ENCODE results near the gene LUZP4.

Gene LUZP4

DNA sequence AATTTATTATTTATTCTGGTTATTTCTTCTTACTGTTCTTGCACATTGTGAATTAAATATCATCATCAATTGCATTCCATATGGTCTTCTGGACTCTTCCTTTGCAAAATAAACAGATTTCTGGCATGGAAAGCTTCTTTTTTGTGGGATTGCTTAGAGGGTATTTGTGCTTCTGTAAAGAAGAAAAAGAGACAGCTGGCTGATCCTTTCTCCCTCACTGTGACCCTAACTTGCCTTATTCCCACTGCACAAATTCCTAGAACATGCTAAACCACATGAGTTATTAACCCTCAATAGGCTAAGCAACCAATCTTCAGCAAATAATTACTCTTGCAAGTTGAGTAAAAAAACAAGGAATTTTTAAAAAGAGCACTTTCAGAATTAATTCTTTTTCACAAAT lies 31.8 kb upstream of the LUZP4 start:
- Histone ChIP-seq H3K36me3 (ENCODE audit: insufficient read depth, low read length) (no peaks in the 10 kb centered on the region), H3K4me2 (ENCODE audit: low read length) (no peak overlapping the region), H3K4me3 (ENCODE audit: low read depth, low read length, poor library complexity, severe bottlenecking) (no peak overlapping the region), H3K9ac (ENCODE audit: low read length) (no peak overlapping the region), H3F3A (ENCODE audit: insufficient read depth, low read length) (no peaks in the 10 kb centered on the region), H4K20me1 (ENCODE audit: insufficient read depth, low read length) (no peaks in the 10 kb centered on the region), H3K27me3 (ENCODE audit: insufficient read depth, low read length) (no peaks in the 10 kb centered on the region), H2AFZ (ENCODE audit: low read length) (no peak overlapping the region), H3K4me1 (ENCODE audit: insufficient read depth, low read length, severe bottlenecking) (no peaks in the 10 kb centered on the region), H3K27ac (ENCODE audit: low read depth, low read length, poor library complexity, severe bottlenecking) (no peak overlapping the region), H3K9me2 (ENCODE audit: low read depth, low read length) (no peaks in the 10 kb centered on the region), H3K9me3 (ENCODE audit: low read length) (no peaks in the 10 kb centered on the region), H3K79me2 (ENCODE audit: insufficient read depth, low read length) (no peaks in the 10 kb centered on the region)
- TF ChIP-seq EZH2 (IDR thresholded peaks at IDR 0.05; ENCODE audit: borderline replicate concordance, low read length) = no peak
- TF ChIP-seq, protein P1, sequence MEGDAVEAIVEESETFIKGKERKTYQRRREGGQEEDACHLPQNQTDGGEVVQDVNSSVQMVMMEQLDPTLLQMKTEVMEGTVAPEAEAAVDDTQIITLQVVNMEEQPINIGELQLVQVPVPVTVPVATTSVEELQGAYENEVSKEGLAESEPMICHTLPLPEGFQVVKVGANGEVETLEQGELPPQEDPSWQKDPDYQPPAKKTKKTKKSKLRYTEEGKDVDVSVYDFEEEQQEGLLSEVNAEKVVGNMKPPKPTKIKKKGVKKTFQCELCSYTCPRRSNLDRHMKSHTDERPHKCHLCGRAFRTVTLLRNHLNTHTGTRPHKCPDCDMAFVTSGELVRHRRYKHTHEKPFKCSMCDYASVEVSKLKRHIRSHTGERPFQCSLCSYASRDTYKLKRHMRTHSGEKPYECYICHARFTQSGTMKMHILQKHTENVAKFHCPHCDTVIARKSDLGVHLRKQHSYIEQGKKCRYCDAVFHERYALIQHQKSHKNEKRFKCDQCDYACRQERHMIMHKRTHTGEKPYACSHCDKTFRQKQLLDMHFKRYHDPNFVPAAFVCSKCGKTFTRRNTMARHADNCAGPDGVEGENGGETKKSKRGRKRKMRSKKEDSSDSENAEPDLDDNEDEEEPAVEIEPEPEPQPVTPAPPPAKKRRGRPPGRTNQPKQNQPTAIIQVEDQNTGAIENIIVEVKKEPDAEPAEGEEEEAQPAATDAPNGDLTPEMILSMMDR (IDR thresholded peaks at IDR 0.05; ENCODE audit: low read length) = no peak

DNA sequence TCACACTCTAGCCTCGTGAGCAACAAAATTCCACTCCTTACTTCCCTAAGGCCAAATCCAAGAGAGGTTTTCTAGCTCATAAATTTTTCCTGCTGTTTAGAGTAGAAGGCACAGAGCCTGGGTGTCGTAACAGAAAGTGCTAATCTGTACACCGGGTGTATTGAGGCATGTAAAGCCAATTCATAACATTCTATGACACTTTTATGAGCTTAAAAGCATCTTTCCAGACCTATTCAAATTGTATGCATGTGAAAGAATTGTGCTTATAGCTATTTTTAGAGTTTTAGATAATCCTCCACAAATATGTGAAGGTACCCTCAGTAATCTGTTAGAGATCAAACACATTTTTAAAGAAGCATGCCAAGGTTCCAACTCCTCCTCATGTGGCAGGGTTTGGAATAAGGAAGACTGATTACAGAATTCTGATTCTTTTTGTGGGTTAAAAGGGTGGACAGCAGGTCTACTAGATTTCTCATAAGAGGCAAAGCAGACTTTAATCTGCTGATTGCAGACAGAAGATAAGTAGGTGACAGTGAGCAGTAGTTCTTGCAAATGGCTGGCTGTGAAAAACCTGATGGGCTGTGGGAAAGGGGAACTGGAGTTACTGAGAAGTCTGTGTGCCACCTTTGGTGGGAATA lies 30.2 kb upstream of the LUZP4 start:
- no peaks in the 10 kb centered on the region for H3K9me3 ChIP-seq (ENCODE audit: low read length)
- H3K9ac ChIP-seq (ENCODE audit: low read length) = no peak overlapping the region
- no peaks in the 10 kb centered on the region for H3K79me2 ChIP-seq (ENCODE audit: insufficient read depth, low read length)
- H3K9me2 ChIP-seq (ENCODE audit: low read depth, low read length) = no peaks in the 10 kb centered on the region
- no peaks in the 10 kb centered on the region for H4K20me1 ChIP-seq (ENCODE audit: insufficient read depth, low read length)
- TF ChIP-seq, protein P1 (IDR thresholded peaks at IDR 0.05; ENCODE audit: low read length) = no peak
- TF ChIP-seq EZH2 (IDR thresholded peaks at IDR 0.05; ENCODE audit: borderline replicate concordance, low read length) = no peak
- H3F3A ChIP-seq (ENCODE audit: insufficient read depth, low read length) = no peaks in the 10 kb centered on the region
- no peak overlapping the region for H3K4me3 ChIP-seq (ENCODE audit: low read depth, low read length, poor library complexity, severe bottlenecking)
- no peaks in the 10 kb centered on the region for H3K36me3 ChIP-seq (ENCODE audit: insufficient read depth, low read length)
- no peaks in the 10 kb centered on the region for H3K27me3 ChIP-seq (ENCODE audit: insufficient read depth, low read length)
- no peak overlapping the region for H2AFZ ChIP-seq (ENCODE audit: low read length)
- no peak overlapping the region for H3K27ac ChIP-seq (ENCODE audit: low read depth, low read length, poor library complexity, severe bottlenecking)
- no peaks in the 10 kb centered on the region for H3K4me1 ChIP-seq (ENCODE audit: insufficient read depth, low read length, severe bottlenecking)
- no peak overlapping the region for H3K4me2 ChIP-seq (ENCODE audit: low read length)

DNA sequence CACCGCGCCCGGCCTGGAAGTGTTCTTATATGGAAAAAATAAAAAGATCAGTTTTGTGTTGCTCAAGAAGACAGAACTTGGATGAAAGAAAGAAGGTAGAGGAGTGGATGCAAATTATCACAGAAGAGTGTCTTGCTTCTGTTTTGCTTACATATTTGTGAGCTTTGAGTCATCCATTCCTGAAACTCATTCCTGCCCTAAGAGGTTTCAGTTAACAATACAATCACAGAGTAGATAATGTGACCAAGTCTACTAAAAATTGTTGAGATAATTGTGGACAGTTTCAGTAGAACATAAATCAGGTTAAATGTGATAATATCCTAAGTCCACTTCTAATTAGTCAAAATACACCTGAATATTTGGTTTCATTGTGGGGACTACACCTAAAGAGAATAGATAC lies 29.2 kb upstream of the LUZP4 start:
- H3K27me3 ChIP-seq (ENCODE audit: insufficient read depth, low read length) = no peaks in the 10 kb centered on the region

More for the DNA sequence above, 29.2 kb upstream of the LUZP4 start:
- H3K27ac ChIP-seq (ENCODE audit: low read depth, low read length, poor library complexity, severe bottlenecking) = no peak overlapping the region
- no peak overlapping the region for H3K9ac ChIP-seq (ENCODE audit: low read length)
- no peak overlapping the region for H3K4me2 ChIP-seq (ENCODE audit: low read length)
- no peak overlapping the region for H2AFZ ChIP-seq (ENCODE audit: low read length)
- no peaks in the 10 kb centered on the region for H3K9me3 ChIP-seq (ENCODE audit: low read length)
- no peaks in the 10 kb centered on the region for H3K4me1 ChIP-seq (ENCODE audit: insufficient read depth, low read length, severe bottlenecking)
- H4K20me1 ChIP-seq (ENCODE audit: insufficient read depth, low read length) = no peaks in the 10 kb centered on the region
- no peaks in the 10 kb centered on the region for H3K79me2 ChIP-seq (ENCODE audit: insufficient read depth, low read length)
- H3K36me3 ChIP-seq (ENCODE audit: insufficient read depth, low read length) = no peaks in the 10 kb centered on the region
- no peaks in the 10 kb centered on the region for H3K9me2 ChIP-seq (ENCODE audit: low read depth, low read length)
- no peak for TF ChIP-seq EZH2 (IDR thresholded peaks at IDR 0.05; ENCODE audit: borderline replicate concordance, low read length)
- TF ChIP-seq, protein P1 (IDR thresholded peaks at IDR 0.05; ENCODE audit: low read length) = no peak
- no peak overlapping the region for H3K4me3 ChIP-seq (ENCODE audit: low read depth, low read length, poor library complexity, severe bottlenecking)
- no peaks in the 10 kb centered on the region for H3F3A ChIP-seq (ENCODE audit: insufficient read depth, low read length)

Data from OCI-LY1 (cell line).